Measurements from ENCODE around the gene PTCHD1. TPM values are rescaled to one million over a fixed set of nuclear protein-coding genes. Genes with fewer than 3 reads are reported as not detected.

PTCHD1 gene
- total RNA-seq, 1 experiment from 2014 or later = not detected

- TF ChIP-seq EZH2phosphoT487 (IDR thresholded peaks at IDR 0.05; ENCODE audit: borderline replicate concordance, low read length) (no peak), EZH2 (IDR thresholded peaks at IDR 0.05; ENCODE audit: low read length, unreplicated experiment) (no peak)
- TF ChIP-seq, protein P1, sequence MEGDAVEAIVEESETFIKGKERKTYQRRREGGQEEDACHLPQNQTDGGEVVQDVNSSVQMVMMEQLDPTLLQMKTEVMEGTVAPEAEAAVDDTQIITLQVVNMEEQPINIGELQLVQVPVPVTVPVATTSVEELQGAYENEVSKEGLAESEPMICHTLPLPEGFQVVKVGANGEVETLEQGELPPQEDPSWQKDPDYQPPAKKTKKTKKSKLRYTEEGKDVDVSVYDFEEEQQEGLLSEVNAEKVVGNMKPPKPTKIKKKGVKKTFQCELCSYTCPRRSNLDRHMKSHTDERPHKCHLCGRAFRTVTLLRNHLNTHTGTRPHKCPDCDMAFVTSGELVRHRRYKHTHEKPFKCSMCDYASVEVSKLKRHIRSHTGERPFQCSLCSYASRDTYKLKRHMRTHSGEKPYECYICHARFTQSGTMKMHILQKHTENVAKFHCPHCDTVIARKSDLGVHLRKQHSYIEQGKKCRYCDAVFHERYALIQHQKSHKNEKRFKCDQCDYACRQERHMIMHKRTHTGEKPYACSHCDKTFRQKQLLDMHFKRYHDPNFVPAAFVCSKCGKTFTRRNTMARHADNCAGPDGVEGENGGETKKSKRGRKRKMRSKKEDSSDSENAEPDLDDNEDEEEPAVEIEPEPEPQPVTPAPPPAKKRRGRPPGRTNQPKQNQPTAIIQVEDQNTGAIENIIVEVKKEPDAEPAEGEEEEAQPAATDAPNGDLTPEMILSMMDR (conservative IDR thresholded peaks at IDR 0.05; ENCODE audit: low read depth, low read length) = no peak
- no peaks in the 10 kb centered on the region for H3K9me2 ChIP-seq (replicated peaks; ENCODE audit: low read length)
- H3K4me2 ChIP-seq (ENCODE audit: low read length) = no peak overlapping the region
- CTCF ChIA-PET = no interaction called here
- no peak overlapping the region for H3K4me3 ChIP-seq (ENCODE audit: low read length)
- no TSS peak for BruUV-seq (replicated peaks)
- H3K36me3 ChIP-seq (ENCODE audit: low read depth, low read length) = no peaks in the 10 kb centered on the region
- no peaks in the 10 kb centered on the region for H3K79me2 ChIP-seq (ENCODE audit: low read length)
- H3F3A ChIP-seq (ENCODE audit: low read length, unreplicated experiment) = no peaks in the 10 kb centered on the region
- no peaks in the 10 kb centered on the region for H3K4me1 ChIP-seq (ENCODE audit: insufficient read depth, low read length)
- no peaks in the 10 kb centered on the region for H3K9me3 ChIP-seq (ENCODE audit: low read length)
- H4K20me1 ChIP-seq (ENCODE audit: low read length) = no peaks in the 10 kb centered on the region
- POLR2A ChIA-PET (ENCODE audit: unreplicated experiment) = no interaction called here
- intact Hi-C loops (cut with micrococcal nuclease) = no loop called here
- H3K27me3 ChIP-seq (ENCODE audit: low read length) = peaks cover 84% of the 10 kb centered on the region
- no peak overlapping the region for H3K9ac ChIP-seq (ENCODE audit: low read length)
- DNase-seq = no peak
- no peak for ATAC-seq
- H2AFZ ChIP-seq (ENCODE audit: low read length) = no peak overlapping the region
- H3K27ac ChIP-seq (ENCODE audit: low read length) = no peak overlapping the region
Measured at GRCh38 chrX:23334521-23334847, 165 bp upstream of the PTCHD1 start.

GRCh38 chrX:23338334-23338733, 3.7 kb downstream of the PTCHD1 start:
- Histone ChIP-seq H3K4me3 (ENCODE audit: low read length) (no peak overlapping the region), H3K9ac (ENCODE audit: low read length) (no peak overlapping the region), H3K79me2 (ENCODE audit: low read length) (no peaks in the 10 kb centered on the region), H3K4me1 (ENCODE audit: insufficient read depth, low read length) (no peaks in the 10 kb centered on the region), H3K27ac (ENCODE audit: low read length) (no peak overlapping the region), H3K9me3 (ENCODE audit: low read length) (no peaks in the 10 kb centered on the region), H4K20me1 (ENCODE audit: low read length) (no peaks in the 10 kb centered on the region), H3K4me2 (ENCODE audit: low read length) (no peak overlapping the region), H3K27me3 (ENCODE audit: low read length) (peaks cover 75% of the 10 kb centered on the region), H2AFZ (ENCODE audit: low read length) (no peak overlapping the region), H3F3A (ENCODE audit: low read length, unreplicated experiment) (no peaks in the 10 kb centered on the region), H3K9me2 (replicated peaks; ENCODE audit: low read length) (no peaks in the 10 kb centered on the region), H3K36me3 (ENCODE audit: low read depth, low read length) (no peaks in the 10 kb centered on the region)
- CTCF ChIA-PET = no interaction called here
- DNase-seq = no peak
- POLR2A ChIA-PET (ENCODE audit: unreplicated experiment) = no interaction called here
- no TSS peak for BruUV-seq (replicated peaks)
- intact Hi-C loops (cut with micrococcal nuclease) = no loop called here
- no peak for ATAC-seq
- TF ChIP-seq EZH2 (IDR thresholded peaks at IDR 0.05; ENCODE audit: low read length, unreplicated experiment) (no peak), EZH2phosphoT487 (IDR thresholded peaks at IDR 0.05; ENCODE audit: borderline replicate concordance, low read length) (no peak)
- TF ChIP-seq, protein P1 (conservative IDR thresholded peaks at IDR 0.05; ENCODE audit: low read depth, low read length) = no peak

DNA sequence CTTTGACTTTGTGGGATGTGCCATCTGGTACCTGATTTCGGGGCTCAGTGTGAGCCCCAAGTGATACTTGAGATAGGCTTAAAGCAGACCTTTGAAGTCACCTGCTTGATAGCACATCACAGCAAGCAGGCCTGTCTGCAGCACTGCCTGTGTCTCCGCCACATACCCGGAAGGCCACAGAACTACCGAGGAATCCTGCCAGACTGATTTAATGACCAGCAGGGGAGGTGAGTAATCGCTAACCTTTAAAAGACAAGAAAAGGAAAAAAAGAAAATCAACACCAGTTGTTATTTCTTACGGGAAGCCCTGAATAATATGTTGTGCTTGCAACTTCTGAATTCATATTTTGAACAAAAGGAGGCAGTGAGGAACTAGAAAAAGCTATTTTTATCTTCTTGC, 6.8 kb downstream of the PTCHD1 start:
- intact Hi-C loops (cut with micrococcal nuclease) = loop anchor here (10.0 kb wide), 1 partner anchor 213 kb away; no protein-coding TSS in a partner anchor
- no TSS peak for BruUV-seq (replicated peaks)

More for the DNA sequence above, 6.8 kb downstream of the PTCHD1 start:
- Histone ChIP-seq H3K9me2 (replicated peaks; ENCODE audit: low read length) (no peaks in the 10 kb centered on the region), H3K79me2 (ENCODE audit: low read length) (no peaks in the 10 kb centered on the region), H3F3A (ENCODE audit: low read length, unreplicated experiment) (no peaks in the 10 kb centered on the region), H3K4me2 (ENCODE audit: low read length) (no peak overlapping the region), H3K9me3 (ENCODE audit: low read length) (no peaks in the 10 kb centered on the region), H3K27ac (ENCODE audit: low read length) (no peak overlapping the region), H3K27me3 (ENCODE audit: low read length) (peaks cover 48% of the 10 kb centered on the region), H4K20me1 (ENCODE audit: low read length) (no peaks in the 10 kb centered on the region), H3K4me1 (ENCODE audit: insufficient read depth, low read length) (0 out of 2 replicates have a peak, but pooled peaks cover 5% of the 10 kb centered on the region), H3K36me3 (ENCODE audit: low read depth, low read length) (no peaks in the 10 kb centered on the region), H3K9ac (ENCODE audit: low read length) (no peak overlapping the region), H3K4me3 (ENCODE audit: low read length) (no peak overlapping the region), H2AFZ (ENCODE audit: low read length) (no peak overlapping the region)
- TF ChIP-seq, protein P1 (conservative IDR thresholded peaks at IDR 0.05; ENCODE audit: low read depth, low read length) = no peak
- no peak for TF ChIP-seq EZH2 (IDR thresholded peaks at IDR 0.05; ENCODE audit: low read length, unreplicated experiment)
- TF ChIP-seq EZH2phosphoT487 (IDR thresholded peaks at IDR 0.05; ENCODE audit: borderline replicate concordance, low read length) = no peak
- ChIA-PET CTCF (no interaction called here), POLR2A (ENCODE audit: unreplicated experiment) (no interaction called here)
- ATAC-seq = no peak
- peak; percentile 35 for DNase-seq
